D721Med (cell line): ENCODE results near the gene NOD1.
A peak's percentile ranks its signal among the peaks of the same experiment; 100 is the strongest.

ENCODE experiments used
- DNase-seq: peaks from one replicate; pipeline ENCODE4 v3.0.0; 2011; ENCODE audit warnings: low spot score; ENCODE audit not compliant: insufficient read length
- FAIRE-seq: peaks from 2 replicates; lab custom pipeline; 2011; peaks lifted over from hg19 to GRCh38; lab: Jason Lieb, UNC
- TF ChIP-seq, protein P1 (sequence below): IDR thresholded peaks from 2 replicates; pipeline ENCODE4 v1.5.1; 2012; ENCODE audit warnings: mild to moderate bottlenecking, control low read depth; ENCODE audit not compliant: insufficient read depth; ENCODE audit errors: missing control alignments

Gene NOD1

DNA sequence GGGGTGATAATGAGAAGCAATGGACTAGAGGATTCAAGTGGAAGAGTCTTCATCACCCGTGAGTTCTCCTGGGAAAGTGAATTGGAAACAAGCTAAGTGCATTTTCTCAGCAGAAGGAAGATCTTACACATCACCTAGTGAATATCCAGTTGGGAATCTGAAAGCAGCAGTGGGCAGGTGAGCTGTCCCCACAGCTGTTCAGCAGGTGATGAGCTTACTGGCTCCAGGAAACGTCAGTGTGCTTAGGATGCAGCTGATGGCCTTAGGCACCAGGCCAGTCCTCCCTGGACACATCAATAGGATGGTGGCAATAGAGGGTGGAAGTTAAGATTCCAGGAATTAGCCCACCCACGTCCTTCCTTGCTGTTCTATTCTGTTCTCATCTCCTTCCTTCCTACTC, 66.7 kb downstream of the NOD1 start:
- TF ChIP-seq, protein P1, sequence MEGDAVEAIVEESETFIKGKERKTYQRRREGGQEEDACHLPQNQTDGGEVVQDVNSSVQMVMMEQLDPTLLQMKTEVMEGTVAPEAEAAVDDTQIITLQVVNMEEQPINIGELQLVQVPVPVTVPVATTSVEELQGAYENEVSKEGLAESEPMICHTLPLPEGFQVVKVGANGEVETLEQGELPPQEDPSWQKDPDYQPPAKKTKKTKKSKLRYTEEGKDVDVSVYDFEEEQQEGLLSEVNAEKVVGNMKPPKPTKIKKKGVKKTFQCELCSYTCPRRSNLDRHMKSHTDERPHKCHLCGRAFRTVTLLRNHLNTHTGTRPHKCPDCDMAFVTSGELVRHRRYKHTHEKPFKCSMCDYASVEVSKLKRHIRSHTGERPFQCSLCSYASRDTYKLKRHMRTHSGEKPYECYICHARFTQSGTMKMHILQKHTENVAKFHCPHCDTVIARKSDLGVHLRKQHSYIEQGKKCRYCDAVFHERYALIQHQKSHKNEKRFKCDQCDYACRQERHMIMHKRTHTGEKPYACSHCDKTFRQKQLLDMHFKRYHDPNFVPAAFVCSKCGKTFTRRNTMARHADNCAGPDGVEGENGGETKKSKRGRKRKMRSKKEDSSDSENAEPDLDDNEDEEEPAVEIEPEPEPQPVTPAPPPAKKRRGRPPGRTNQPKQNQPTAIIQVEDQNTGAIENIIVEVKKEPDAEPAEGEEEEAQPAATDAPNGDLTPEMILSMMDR: no peak
- DNase-seq (no peak), FAIRE-seq (no peak)

GRCh38 chr7:30411173-30411572, 67.4 kb downstream of the NOD1 start:
- TF ChIP-seq, protein P1: no peak
- no peak for FAIRE-seq
- no peak for DNase-seq

DNA sequence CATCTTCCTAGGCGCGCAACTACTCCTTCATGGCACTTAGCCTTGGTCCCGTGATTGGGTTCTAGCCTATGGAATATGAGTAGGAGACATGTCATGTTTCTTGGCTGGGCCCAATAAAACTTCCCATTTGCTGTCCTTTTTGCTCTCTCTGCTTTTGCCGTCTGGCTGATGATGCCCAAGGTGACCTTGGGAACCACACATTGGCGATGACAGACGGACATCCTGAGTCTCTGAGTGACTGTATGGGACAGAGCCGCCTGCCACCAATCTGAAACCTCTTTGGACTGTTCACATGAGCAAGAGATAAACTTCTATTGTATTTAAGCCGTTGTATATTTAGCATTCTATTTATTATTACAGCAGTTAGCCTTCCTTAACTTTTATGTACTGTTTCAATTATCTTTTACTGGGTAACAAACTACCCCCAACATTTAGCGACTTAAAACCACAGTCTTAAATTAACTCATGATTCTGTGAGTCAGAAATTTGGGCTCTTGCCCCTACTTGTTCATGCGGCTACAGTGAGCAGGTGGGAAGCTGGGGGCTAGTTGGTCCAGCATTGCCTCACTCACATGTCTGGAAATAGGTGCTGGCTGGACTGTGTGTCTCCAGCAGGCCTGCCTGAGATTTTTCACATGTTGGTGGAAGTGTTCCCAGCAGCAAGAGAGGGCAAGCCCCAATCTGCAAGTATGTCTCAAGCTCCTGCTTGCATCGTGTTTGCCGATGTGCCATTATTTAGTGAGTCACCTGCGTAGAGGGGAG, 71.7 kb downstream of the NOD1 start:
- TF ChIP-seq, protein P1: no peak
- DNase-seq: no peak
- no peak for FAIRE-seq

DNA sequence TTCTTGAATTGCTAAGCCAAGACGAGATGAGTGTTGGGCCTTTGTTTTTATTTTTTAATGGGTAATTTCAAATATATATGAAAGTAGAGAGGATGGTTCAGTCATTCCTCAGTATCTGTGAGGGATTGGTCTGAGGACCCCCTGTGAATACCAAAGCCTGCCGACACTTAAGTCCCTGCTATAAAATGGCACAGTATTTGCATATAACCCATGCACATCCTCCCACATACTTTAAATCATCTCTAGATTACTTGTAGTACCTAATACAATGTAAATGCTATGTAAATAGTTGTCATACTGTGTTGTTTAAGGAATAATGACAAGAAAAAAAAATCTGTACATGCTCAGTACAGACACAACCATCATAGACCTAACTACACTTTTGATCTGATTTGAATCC, 73.4 kb downstream of the NOD1 start:
- TF ChIP-seq, protein P1: no peak
- FAIRE-seq: no peak
- no peak for DNase-seq

DNA sequence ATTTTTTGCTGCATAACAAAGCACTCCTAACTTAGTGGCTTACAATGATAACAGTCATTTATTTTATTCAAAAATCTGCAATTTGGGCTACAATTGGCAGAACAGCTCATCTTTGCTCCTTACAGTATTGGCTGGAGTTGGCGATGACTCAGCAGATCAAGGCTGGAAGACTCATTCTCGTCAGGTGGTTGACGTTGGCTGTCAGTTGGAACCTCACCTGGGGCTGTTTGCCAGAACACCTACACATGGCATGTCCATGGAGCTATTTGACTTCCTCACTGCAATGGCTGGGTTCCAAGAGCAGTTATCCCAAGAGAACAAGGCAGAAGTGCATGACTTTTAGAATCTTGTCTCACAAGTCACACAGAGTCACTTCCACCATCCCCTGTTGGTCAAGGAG, 75.1 kb downstream of the NOD1 start:
- FAIRE-seq (no peak), DNase-seq (no peak)
- TF ChIP-seq, protein P1: no peak

DNA sequence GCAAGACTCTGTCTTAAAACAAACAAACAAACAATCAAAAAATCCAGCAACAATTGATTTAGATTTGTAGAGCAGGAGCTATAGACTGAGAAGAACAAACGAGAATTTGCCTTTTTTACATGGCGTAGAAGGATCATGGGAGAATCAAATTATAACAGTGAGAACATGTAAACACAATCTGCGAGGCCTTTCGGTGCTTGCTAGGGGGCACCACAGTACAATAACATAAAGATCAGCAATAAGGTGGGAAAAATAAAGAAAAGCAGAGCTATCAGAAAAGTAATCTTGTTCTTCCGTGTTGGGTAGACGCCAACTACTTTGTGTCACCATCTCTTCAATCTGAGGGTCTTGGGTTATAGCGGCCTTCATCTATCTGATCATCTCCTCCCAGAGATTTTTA, 82.2 kb downstream of the NOD1 start:
- TF ChIP-seq, protein P1: peak; percentile 48
- FAIRE-seq (no peak), DNase-seq (no peak)

DNA sequence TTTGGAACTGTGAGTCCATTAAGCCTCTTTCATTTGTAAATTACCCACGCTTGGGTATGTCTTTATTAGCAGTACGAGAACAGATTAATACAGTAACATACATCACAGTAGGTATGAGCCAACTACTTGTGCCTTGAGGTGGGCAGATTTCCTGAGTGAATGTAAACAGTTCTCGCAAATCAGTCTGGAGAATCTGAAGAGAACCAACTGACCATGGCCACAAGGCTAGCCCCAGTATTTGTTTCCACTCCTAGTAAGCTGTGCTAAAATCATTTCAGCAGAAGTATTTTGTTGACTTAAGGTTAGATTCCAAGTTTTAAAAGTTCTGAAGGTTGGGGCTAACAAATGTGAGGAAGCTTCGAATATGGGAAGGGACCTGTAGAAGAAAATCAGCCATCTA, 82.9 kb downstream of the NOD1 start:
- no peak for DNase-seq
- FAIRE-seq: no peak

More for the DNA sequence above, 82.9 kb downstream of the NOD1 start:
- TF ChIP-seq, protein P1: no peak
